ENCODE results near the gene DTNB.

- TF ChIP-seq TAF1 (IDR thresholded peaks at IDR 0.05; ENCODE audit: low read depth) (no peak), EP300 (IDR thresholded peaks at IDR 0.05; ENCODE audit: borderline replicate concordance) (no peak), YY1 (IDR thresholded peaks at IDR 0.05; ENCODE audit: low read depth) (no peak), REST (IDR thresholded peaks at IDR 0.05; ENCODE audit: low read depth) (no peak), CREB1 (IDR thresholded peaks at IDR 0.05; ENCODE audit: low read depth) (no peak), TEAD4 (IDR thresholded peaks at IDR 0.05) (no peak), EGR1 (IDR thresholded peaks at IDR 0.05) (no peak), RAD21 (IDR thresholded peaks at IDR 0.05; ENCODE audit: low read depth) (peak; percentile 72), CEBPB (IDR thresholded peaks at IDR 0.05) (no peak), NFIC (IDR thresholded peaks at IDR 0.05) (no peak), TCF12 (IDR thresholded peaks at IDR 0.05; ENCODE audit: low read depth) (no peak), USF1 (IDR thresholded peaks at IDR 0.05) (no peak), FOXM1 (IDR thresholded peaks at IDR 0.05; ENCODE audit: borderline replicate concordance, low read depth) (no peak)
- TF ChIP-seq, protein P1, sequence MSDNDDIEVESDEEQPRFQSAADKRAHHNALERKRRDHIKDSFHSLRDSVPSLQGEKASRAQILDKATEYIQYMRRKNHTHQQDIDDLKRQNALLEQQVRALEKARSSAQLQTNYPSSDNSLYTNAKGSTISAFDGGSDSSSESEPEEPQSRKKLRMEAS (IDR thresholded peaks at IDR 0.05) = no peak
These were observed 26.9 kb upstream of the DTNB start for GRCh38 chr2:25700221-25700660.
